Stomach (tissue), 9 donors: ENCODE measurements around the gene SFT2D3. TPM values are rescaled to one million over a fixed set of nuclear protein-coding genes. Genes with fewer than 3 reads are reported as not detected.

Source experiments
- DNase-seq, 2 donors: peaks; one replicate each; pipeline versions ENCODE4 v3.0.0 to v3.0.0-alpha.2; 2013 to 2019
- H3K27ac ChIP-seq, 5 donors: fragments of 200-600 bp in 4 of 5; sonication (generic) in 4 of 5; one replicate each; pipeline ENCODE4 v1.5.1; 2013 to 2019; ENCODE audit warnings: mild to moderate bottlenecking in 1 of 5, moderate library complexity in 1 of 5
- H3K27me3 ChIP-seq, 3 donors: fragments of 200-600 bp; sonication (generic); one replicate each; pipeline ENCODE4 v1.5.1; 2017 to 2019; ENCODE audit warnings: mixed run types in 1 of 3
- H3K36me3 ChIP-seq, 4 donors: fragments of 200-600 bp; sonication (generic); 1 replicate in 3 of 4; 2 replicates in 1 of 4; pipeline ENCODE4 v1.5.1; 2016 to 2019
- H3K4me1 ChIP-seq, 4 donors: fragments of 200-600 bp; sonication (generic); one replicate each; pipeline ENCODE4 v1.5.1; 2016 to 2019
- H3K4me3 ChIP-seq, 4 donors: fragments of 200-600 bp; sonication (generic) in 3 of 4; one replicate each; pipeline ENCODE4 v1.5.1; 2016 to 2019; ENCODE audit warnings: mild to moderate bottlenecking in 1 of 4
- H3K9me3 ChIP-seq, 4 donors: fragments of 200-600 bp; sonication (generic); one replicate each; pipeline ENCODE4 v1.5.1; 2016 to 2019
- CTCF ChIP-seq, 7 experiments: fragments of 450-650 bp in 4 of 7; fragments of 200-600 bp in 3 of 7; sonication (generic) in 3 of 7; IDR thresholded peaks; one replicate each; pipeline ENCODE4 v1.5.1; 2016 to 2019; ENCODE audit warnings: antibody characterized with exemption in 7 of 7, control low read depth in 2 of 7, mild to moderate bottlenecking in 1 of 7
- EP300 ChIP-seq: sonication (generic); formaldehyde crosslinking; IDR thresholded peaks from one replicate; pipeline ENCODE4 v1.6.1; 2017; ENCODE audit warnings: antibody characterized with exemption
- POLR2A ChIP-seq, 4 donors: fragments of 450-650 bp; IDR thresholded peaks; one replicate each; pipeline ENCODE4 v1.6.1; 2016; ENCODE audit warnings: antibody characterized with exemption in 4 of 4, control low read depth in 2 of 4, mild to moderate bottlenecking in 1 of 4, moderate library complexity in 1 of 4
- POLR2AphosphoS5 ChIP-seq, 3 donors: sonication (generic); formaldehyde crosslinking; IDR thresholded peaks; one replicate each; pipeline ENCODE4 v1.6.1; 2016; ENCODE audit warnings: antibody characterized with exemption in 3 of 3
- WGBS, 5 donors: extraction: QIAGEN DNeasy Blood & Tissue Kit in 3 of 5; methylation state at CpG; one replicate each; pipeline versions ENCODE4 v1.1.5 to v1.1.7; 2013 to 2018; 5-methylcytosine and 5-hydroxymethylcytosine counted together
- intact Hi-C: fragments of 100-400 bp; cut with DNase I; formaldehyde crosslinking; loops from one replicate; pipeline ENCODE4 v1.15.1; 2023; ENCODE audit warnings: low total_unique reads
- polyA plus RNA-seq, 3 donors: library from polyadenylated mRNA; stranded (reverse); fragments of 200-250 nt; gene quantifications; one replicate each; pipeline ENCODE4 v1.2.3, GENCODE V29; 2013
- total RNA-seq, 5 donors: library from RNA; depleted of rRNA; stranded (reverse); fragments of >200 nt; gene quantifications; one replicate each; pipeline versions ENCODE4 v1.1.0 to v1.2.3, GENCODE V29; 2014 to 2016
- donor health status: healthy with polysubstance abuse.
- donor health status: Bipolar disorder and iron deficiency.
- donor health status: healthy.

The SFT2D3 gene
- total and polyA plus RNA-seq, 8 donors, result 2.1 to 35.6 (median 6.6) TPM

- H3K4me1 ChIP-seq, result peaks cover 7 to 28% (median 13%) of the 10 kb centered on the region in 4 donors
- H3K4me3 ChIP-seq, result no peak overlapping the region
- peak in 1 of 2 donors; percentile 9 for DNase-seq
- TF ChIP-seq CTCF (IDR thresholded peaks at IDR 0.05) (no peak), POLR2A (IDR thresholded peaks at IDR 0.05) (no peak), EP300 (no peak), POLR2AphosphoS5 (IDR thresholded peaks at IDR 0.05) (no peak)
- H3K9me3 ChIP-seq, result no peaks in the 10 kb centered on the region
- 73 to 90% (median 84%) methylated on average over 2 of the region's 2 CpGs for WGBS, 5 donors
- no peak overlapping the region for H3K27ac ChIP-seq
- intact Hi-C loops, result no loop called here
- H3K36me3 ChIP-seq, result peaks cover 0 to 6% (median 0%) of the 10 kb centered on the region in 4 donors
- no peaks in the 10 kb centered on the region for H3K27me3 ChIP-seq
Observed at GRCh38 chr2:127735044-127735443, 33.7 kb downstream of the SFT2D3 start.

GRCh38 chr2:127735537-127736399 lies 34.5 kb downstream of the SFT2D3 start:
- DNase-seq, result peak in 1 of 2 donors; percentile 19
- 83 to 92% (median 89%) methylated on average over 3 of the region's 3 CpGs for WGBS, 5 donors
- TF ChIP-seq EP300 (no peak), CTCF (IDR thresholded peaks at IDR 0.05) (no peak), POLR2AphosphoS5 (IDR thresholded peaks at IDR 0.05) (no peak), POLR2A (IDR thresholded peaks at IDR 0.05) (no peak)
- Histone ChIP-seq H3K27ac (no peak overlapping the region), H3K36me3 (peaks cover 0 to 9% (median 0%) of the 10 kb centered on the region in 4 donors), H3K27me3 (no peaks in the 10 kb centered on the region), H3K9me3 (no peaks in the 10 kb centered on the region), H3K4me1 (peaks cover 7 to 28% (median 13%) of the 10 kb centered on the region in 4 donors), H3K4me3 (no peak overlapping the region)
- intact Hi-C loops, result no loop called here

GRCh38 chr2:127737892-127738291 lies 36.6 kb downstream of the SFT2D3 start:
- 20 to 57% (median 37%) methylated on average over 1 of the region's 1 CpG for WGBS, 5 donors
- Histone ChIP-seq H3K27ac (no peak overlapping the region), H3K4me3 (no peak overlapping the region), H3K27me3 (no peaks in the 10 kb centered on the region), H3K4me1 (peaks cover 7 to 27% (median 13%) of the 10 kb centered on the region in 4 donors), H3K9me3 (no peaks in the 10 kb centered on the region), H3K36me3 (peaks cover 0 to 9% (median 5%) of the 10 kb centered on the region in 4 donors)
- TF ChIP-seq POLR2A (IDR thresholded peaks at IDR 0.05) (no peak), EP300 (no peak), CTCF (IDR thresholded peaks at IDR 0.05) (no peak)
- intact Hi-C loops, result no loop called here
- DNase-seq, result no peak

- no peaks in the 10 kb centered on the region for H3K27me3 ChIP-seq
- H3K4me3 ChIP-seq, result no peak overlapping the region
- peaks cover 4 to 10% (median 7%) of the 10 kb centered on the region in 4 donors for H3K4me1 ChIP-seq
- H3K36me3 ChIP-seq, result peaks cover 0 to 20% (median 16%) of the 10 kb centered on the region in 4 donors
- intact Hi-C loops, result no loop called here
- WGBS, 5 donors, result 80 to 93% (median 88%) methylated on average over 1 of the region's 1 CpG
- DNase-seq, result no peak
- no peaks in the 10 kb centered on the region for H3K9me3 ChIP-seq
- TF ChIP-seq POLR2A (IDR thresholded peaks at IDR 0.05), result no peak
- TF ChIP-seq CTCF (IDR thresholded peaks at IDR 0.05), result no peak
- TF ChIP-seq EP300, result no peak
- no peak for TF ChIP-seq POLR2AphosphoS5 (IDR thresholded peaks at IDR 0.05)
- H3K27ac ChIP-seq, result no peak overlapping the region
Observed at GRCh38 chr2:127739800-127740199, 38.5 kb downstream of the SFT2D3 start.
